NCI-H1694 (cell line): ENCODE measurements around the gene OR8D4.
"Not testable (repeated sequence)": the region's sequence is repeated elsewhere in the genome, so short reads cannot be mapped to it uniquely, and the experiment has no call there.

Experiments
- DNase-seq: peaks from one replicate; lab custom pipeline; 2025; lab: John Stamatoyannopoulos, UW

OR8D4 gene

DNA sequence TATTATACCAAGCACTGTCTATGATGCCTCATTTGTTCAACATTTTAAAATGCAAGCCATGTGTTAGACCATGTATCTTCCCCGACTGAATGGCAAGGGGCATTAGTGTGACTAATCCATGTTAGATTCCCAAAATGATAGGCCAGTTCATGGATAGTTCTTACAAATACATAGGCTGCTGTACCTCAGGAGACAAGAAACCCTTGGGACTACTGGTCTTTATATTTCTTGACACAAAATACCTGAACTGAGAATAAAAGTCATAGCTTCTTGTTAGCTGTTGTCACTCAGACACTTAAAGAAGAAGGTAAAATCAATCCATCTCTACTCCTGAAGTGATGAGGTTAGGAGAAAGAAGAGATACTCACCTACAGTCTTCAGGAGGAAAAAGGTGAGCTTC, at the start of gene OR8D4:
OR8D4 (plus strand) TSS at position 301 of the 400 bp plus-strand sequence. CDS start 4,265 bp downstream, outside the sequence.
- DNase-seq, result no peak

GRCh38 chr11:123852321-123852720, 49.6 kb upstream of the OR8D4 start:
- no peak for DNase-seq

- no peak for DNase-seq
Measured at GRCh38 chr11:123853038-123853437, 48.9 kb upstream of the OR8D4 start.

DNA sequence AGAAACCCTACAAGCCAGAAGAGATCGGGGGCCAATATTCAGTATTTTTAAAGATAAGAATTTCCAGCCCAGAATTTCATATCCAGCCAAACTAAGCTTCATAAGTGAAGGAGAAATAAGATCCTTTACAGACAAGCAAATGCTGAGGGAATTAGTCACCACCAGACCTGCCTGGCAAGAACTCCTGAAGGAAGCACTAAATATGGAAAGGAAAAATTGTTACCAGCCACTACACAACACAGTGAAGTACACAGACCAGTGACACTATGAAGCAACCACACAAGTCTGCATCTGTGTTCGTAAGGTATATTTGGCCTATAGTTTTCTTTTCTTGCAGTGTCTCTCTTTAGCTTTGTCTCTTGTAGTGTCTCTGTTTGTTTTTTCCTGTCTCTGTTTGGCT, 45.5 kb upstream of the OR8D4 start:
- no peak for DNase-seq

DNA sequence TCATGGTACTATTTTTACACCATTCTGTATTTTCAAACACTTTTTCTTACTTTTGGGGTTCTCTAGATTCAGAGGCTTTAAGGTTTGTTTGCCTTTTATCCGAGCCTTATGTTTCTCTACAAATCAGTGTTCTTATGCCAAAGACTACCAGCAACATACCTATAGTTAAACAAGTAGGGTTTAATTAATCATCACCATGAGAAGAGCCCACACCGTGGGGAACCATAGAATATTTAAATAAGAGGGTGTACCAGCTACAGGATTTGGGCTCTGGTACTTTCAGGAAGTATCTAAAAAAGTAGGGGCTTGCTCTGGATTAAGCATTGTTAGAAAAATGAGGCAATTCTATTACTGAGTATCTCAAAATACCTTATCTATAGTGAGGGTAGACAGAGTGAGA, 42.2 kb upstream of the OR8D4 start:
- no peak for DNase-seq

GRCh38 chr11:123865293-123865692, 36.7 kb upstream of the OR8D4 start:
- DNase-seq, result not testable (repeated sequence)

- DNase-seq, result not testable (repeated sequence)
Measured at GRCh38 chr11:123867795-123868194, 34.2 kb upstream of the OR8D4 start.

- no peak for DNase-seq
Measured at GRCh38 chr11:123880912-123881311, 21.1 kb upstream of the OR8D4 start.

DNA sequence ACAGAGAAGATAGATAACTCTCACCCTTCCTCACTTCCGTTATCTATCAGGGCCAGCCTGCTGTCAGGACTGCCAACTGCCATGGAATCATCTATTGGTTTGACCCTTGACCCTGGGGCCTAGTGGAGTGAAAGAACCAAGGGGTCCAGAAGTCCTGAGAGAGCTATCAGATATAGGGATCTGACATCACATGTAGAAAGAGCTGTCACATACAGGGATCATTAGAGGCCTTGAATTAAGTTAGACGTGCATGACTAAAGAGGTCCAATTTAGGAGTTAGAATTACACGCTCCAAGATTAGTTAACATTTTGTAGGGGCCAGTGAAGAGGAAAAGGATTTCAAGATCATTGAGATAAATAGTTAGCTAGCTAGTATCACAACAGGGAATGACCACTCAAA, 16.4 kb upstream of the OR8D4 start, which contains the start of gene TMEM225:
TMEM225 (minus strand) TSS at position 101 of the 400 bp plus-strand sequence. CDS start 245 bp downstream, outside the sequence.
- DNase-seq, result no peak

DNA sequence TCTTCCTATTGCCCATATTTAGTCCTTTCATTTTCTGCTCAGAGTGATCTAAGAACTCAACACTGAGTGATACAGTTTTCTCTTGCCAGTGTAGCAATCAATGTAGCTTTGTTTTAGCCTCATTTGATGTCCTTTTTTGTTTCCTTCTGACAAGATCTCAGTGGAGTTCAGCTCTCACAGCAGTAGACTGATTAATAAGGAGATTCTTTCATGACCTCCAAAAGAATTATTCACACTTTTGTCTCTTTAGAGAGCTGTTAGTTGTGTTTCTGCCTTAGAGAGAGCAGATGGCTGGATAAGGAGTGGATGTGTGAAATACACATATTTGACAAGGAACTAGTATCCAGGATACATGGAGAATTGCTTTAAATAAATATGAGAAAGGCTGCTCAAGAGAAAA, 9.9 kb upstream of the OR8D4 start:
- DNase-seq, result no peak

- DNase-seq, result no peak
Measured at GRCh38 chr11:123899792-123900191, 2.2 kb upstream of the OR8D4 start.

DNA sequence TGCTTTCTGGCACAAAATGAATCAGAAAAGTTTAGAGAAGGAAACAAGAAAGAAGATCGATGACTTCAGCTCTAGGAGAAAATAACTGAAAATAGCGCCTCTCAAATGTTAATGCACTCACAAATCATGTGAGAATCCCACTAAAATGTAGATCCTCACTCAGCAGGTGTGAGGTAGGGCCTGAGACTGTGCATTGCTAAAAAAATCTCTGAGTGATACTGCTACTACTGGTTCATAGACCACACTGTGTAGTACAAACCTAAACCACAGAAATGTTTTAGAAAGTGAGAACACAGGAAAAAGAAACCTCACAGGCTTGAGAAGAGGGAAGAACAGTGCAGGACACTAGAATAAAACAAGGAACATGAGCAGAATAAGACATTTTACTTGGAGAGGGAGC, 2.0 kb downstream of the OR8D4 start:
- no peak for DNase-seq

- DNase-seq, result no peak
Measured at GRCh38 chr11:123904932-123905331, 3.0 kb downstream of the OR8D4 start.

DNA sequence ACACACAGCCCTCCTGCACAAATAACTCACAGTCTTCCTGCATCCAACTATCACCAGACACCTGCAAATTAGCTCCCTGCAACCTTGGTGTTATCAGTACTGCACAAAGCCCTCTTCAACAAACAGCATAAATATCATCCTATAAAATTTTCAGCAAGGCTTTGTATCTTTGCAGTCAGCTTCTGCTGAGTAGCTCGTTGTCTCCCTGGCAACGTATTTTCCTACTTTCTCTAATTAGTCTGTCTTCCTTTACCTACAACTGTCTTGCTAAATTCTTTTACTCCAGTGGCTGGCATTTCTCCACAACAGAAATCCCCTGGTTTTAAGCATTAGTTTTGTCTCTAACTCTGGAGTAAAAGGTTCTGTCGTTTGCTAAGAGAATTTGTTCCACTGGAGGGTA, 3.9 kb downstream of the OR8D4 start:
- no peak for DNase-seq

- no peak for DNase-seq
Measured at GRCh38 chr11:123920943-123921342, 19.0 kb downstream of the OR8D4 start.

- no peak for DNase-seq
Measured at GRCh38 chr11:123924027-123924426, 22.1 kb downstream of the OR8D4 start.

DNA sequence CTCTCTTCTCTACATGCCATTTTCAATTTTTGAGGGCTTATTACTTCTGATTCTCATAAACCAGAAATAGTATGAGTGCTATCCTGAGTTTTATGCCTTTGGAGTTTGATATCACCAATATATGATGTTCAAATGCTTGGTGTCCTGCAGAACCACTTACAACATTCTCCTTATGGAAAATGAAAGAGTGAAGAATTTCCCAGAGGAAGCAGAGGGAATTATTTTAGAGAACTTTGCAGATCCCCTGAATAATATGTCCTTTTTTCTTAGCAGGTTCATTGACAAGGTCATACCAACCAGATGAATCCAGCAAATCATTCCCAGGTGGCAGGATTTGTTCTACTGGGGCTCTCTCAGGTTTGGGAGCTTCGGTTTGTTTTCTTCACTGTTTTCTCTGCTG, 37.4 kb downstream of the OR8D4 start, which contains the start of gene OR4D5:
OR4D5 (plus strand) TSS at position 301 of the 400 bp plus-strand sequence; CDS start at position 301, 0 bp downstream.
- no peak for DNase-seq

DNA sequence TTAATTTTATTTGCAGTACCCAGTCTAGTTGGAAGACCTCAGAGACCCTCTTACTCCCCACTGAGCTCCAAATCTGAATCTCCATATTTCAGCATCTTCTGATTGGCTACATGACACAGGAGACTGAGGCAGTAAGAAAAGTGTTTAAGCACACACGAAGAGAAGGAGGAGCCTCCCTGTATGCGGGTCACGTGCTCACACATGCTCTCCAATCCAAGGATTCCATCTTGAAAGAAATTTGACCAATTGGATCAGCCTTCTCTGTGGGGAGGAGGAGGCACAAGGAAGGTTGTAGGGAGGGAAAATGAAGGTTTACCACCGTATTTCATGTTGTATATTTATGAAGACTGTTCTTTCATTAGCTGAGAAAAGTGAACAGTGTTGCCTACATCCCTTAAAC, 40.4 kb downstream of the OR8D4 start:
- no peak for DNase-seq

DNA sequence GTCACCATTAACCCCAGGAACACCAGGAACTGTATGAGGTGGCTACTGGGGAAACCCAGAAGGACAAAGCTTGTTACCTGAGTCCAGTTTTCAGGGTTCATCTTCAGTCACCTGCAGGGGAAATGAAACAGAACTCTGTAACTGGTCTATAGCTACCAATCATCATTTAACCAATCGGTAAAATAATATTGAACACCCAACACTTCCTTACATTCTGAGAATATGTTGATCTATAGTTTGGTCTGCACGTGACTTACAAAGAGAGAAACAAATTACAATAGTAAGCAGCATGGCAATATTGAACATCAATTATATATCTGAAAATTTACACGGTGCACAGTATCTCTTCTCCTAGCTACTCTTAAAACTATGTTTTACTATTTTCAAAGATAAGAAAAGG, 41.8 kb downstream of the OR8D4 start, which contains the start of gene OR6T1:
OR6T1 (minus strand) TSS at position 101 of the 400 bp plus-strand sequence; CDS start at position 101, 0 bp downstream.
- no peak for DNase-seq

DNA sequence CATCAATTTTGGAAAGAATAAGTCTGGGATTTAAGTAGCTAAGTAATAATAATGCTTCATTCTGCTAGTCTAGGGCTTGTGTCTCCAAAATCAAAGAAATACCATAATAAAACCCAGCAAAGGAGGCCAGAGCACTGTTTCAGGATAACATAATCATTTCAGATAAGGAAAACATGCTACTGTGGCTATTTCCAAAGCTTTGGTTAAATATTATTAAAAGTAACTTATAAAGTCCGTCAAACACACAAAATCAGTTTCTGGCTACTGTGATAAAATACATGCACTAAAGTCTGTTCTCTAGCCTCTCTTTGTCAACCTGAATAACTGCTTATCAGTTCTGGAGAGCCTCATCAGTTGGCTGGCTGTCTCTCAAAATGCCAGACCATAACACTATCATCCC, 43.2 kb downstream of the OR8D4 start:
- DNase-seq, result no peak

- DNase-seq, result no peak
Measured at GRCh38 chr11:123956752-123957151, 54.8 kb downstream of the OR8D4 start.
